Measurements from ENCODE around the gene SND1.

The SND1 gene

GRCh38 chr7:127863082-127863481 lies 211.1 kb downstream of the SND1 start:
- DNase-seq (ENCODE audit: low read depth in 2 of 2): no peak

- DNase-seq (ENCODE audit: low read depth in 2 of 2): no peak
Observed at GRCh38 chr7:127865466-127865865, 213.5 kb downstream of the SND1 start.

- no peak for DNase-seq (ENCODE audit: low read depth in 2 of 2)
Observed at GRCh38 chr7:127870231-127870907, 218.4 kb downstream of the SND1 start.

GRCh38 chr7:127871226-127871625 lies 219.2 kb downstream of the SND1 start:
- no peak for DNase-seq (ENCODE audit: low read depth in 2 of 2)

- no peak for DNase-seq (ENCODE audit: low read depth in 2 of 2)
Observed at GRCh38 chr7:127872122-127872521, 220.1 kb downstream of the SND1 start.

GRCh38 chr7:127873151-127873550 lies 221.2 kb downstream of the SND1 start:
- no peak for DNase-seq (ENCODE audit: low read depth in 2 of 2)

GRCh38 chr7:127873715-127874636 lies 222.0 kb downstream of the SND1 start:
- DNase-seq (ENCODE audit: low read depth in 2 of 2): no peak

- DNase-seq (ENCODE audit: low read depth in 2 of 2): no peak
Observed at GRCh38 chr7:127874951-127875608, 223.1 kb downstream of the SND1 start.

GRCh38 chr7:127876393-127876792 lies 224.4 kb downstream of the SND1 start:
- DNase-seq (ENCODE audit: low read depth in 2 of 2): peak in 1 of 2 experiments; percentile 30

GRCh38 chr7:127877951-127878350 lies 226.0 kb downstream of the SND1 start:
- no peak for DNase-seq (ENCODE audit: low read depth in 2 of 2)

- no peak for DNase-seq (ENCODE audit: low read depth in 2 of 2)
Observed at GRCh38 chr7:127878791-127879190, 226.8 kb downstream of the SND1 start.

GRCh38 chr7:127879436-127879835 lies 227.4 kb downstream of the SND1 start:
- no peak for DNase-seq (ENCODE audit: low read depth in 2 of 2)

- DNase-seq (ENCODE audit: low read depth in 2 of 2): no peak
Observed at GRCh38 chr7:127879942-127880341, 227.9 kb downstream of the SND1 start.

GRCh38 chr7:127880454-127880853 lies 228.5 kb downstream of the SND1 start:
- DNase-seq (ENCODE audit: low read depth in 2 of 2): no peak

GRCh38 chr7:127881564-127881963 lies 229.6 kb downstream of the SND1 start:
- no peak for DNase-seq (ENCODE audit: low read depth in 2 of 2)

GRCh38 chr7:127882313-127882920 lies 230.4 kb downstream of the SND1 start:
- DNase-seq (ENCODE audit: low read depth in 2 of 2): no peak

GRCh38 chr7:127884066-127884559 lies 232.1 kb downstream of the SND1 start:
- no peak for DNase-seq (ENCODE audit: low read depth in 2 of 2)

- no peak for DNase-seq (ENCODE audit: low read depth in 2 of 2)
Observed at GRCh38 chr7:127885222-127885772, 233.3 kb downstream of the SND1 start.

GRCh38 chr7:127885843-127886242 lies 233.8 kb downstream of the SND1 start:
- no peak for DNase-seq (ENCODE audit: low read depth in 2 of 2)

- no peak for DNase-seq (ENCODE audit: low read depth in 2 of 2)
Observed at GRCh38 chr7:127886248-127886647, 234.3 kb downstream of the SND1 start.

- no peak for DNase-seq (ENCODE audit: low read depth in 2 of 2)
Observed at GRCh38 chr7:127887096-127887495, 235.1 kb downstream of the SND1 start.

- no peak for DNase-seq (ENCODE audit: low read depth in 2 of 2)
Observed at GRCh38 chr7:127887631-127888030, 235.6 kb downstream of the SND1 start.

Data from fibroblast of skin of left quadriceps (primary cell).